Common myeloid progenitor, CD34-positive (primary cell): ENCODE measurements around the gene RAPGEFL1.

Source experiments
- CTCF ChIA-PET: fragments of 350-600 bp; sonication (Branson Sonifier 250); formaldehyde crosslinking; loops from one replicate; lab custom pipeline; 2021; ENCODE audit warnings: antibody characterized with exemption; lab: Charles Lee
- POLR2A ChIA-PET: fragments of 350-600 bp; sonication (Branson Sonifier 250); formaldehyde crosslinking; loops from one replicate; lab custom pipeline; 2021; ENCODE audit warnings: antibody characterized with exemption; lab: Charles Lee
- DNase-seq, 3 donors: peaks; one replicate each; pipeline versions ENCODE4 v3.0.0 to v3.0.0-alpha.2; 2013
- H3K27ac ChIP-seq, 2 experiments: 1 replicate in 1 of 2; 2 replicates in 1 of 2; pipeline ENCODE4 v1.7.0; 2013; ENCODE audit warnings: inconsistent platforms in 2 of 2, low read length in 2 of 2, mild to moderate bottlenecking in 2 of 2, low read depth in 1 of 2, moderate library complexity in 1 of 2; ENCODE audit not compliant: severe bottlenecking in 2 of 2, insufficient read depth in 1 of 2, poor library complexity in 1 of 2
- H3K27me3 ChIP-seq, 5 experiments: replicated peaks in 2 of 5; 1 replicate in 3 of 5; 2 replicates in 2 of 5; pipeline versions ENCODE4 v1.6.1 to v1.7.0; 2013; ENCODE audit warnings: low read length in 4 of 5, mild to moderate bottlenecking in 2 of 5, moderate library complexity in 2 of 5, inconsistent platforms in 1 of 5; ENCODE audit not compliant: insufficient read depth in 5 of 5, control insufficient read depth in 4 of 5
- H3K36me3 ChIP-seq, 4 experiments: 1 replicate in 2 of 4; 2 replicates in 2 of 4; pipeline versions ENCODE4 v1.6.1 to v1.7.0; 2013; ENCODE audit warnings: low read length in 3 of 4, control low read depth in 1 of 4, mild to moderate bottlenecking in 1 of 4; ENCODE audit not compliant: control insufficient read depth in 4 of 4, insufficient read depth in 4 of 4
- H3K4me1 ChIP-seq, 4 experiments: 1 replicate in 3 of 4; 2 replicates in 1 of 4; pipeline versions ENCODE4 v1.6.1 to v1.7.1; 2013; ENCODE audit warnings: low read length in 3 of 4, mild to moderate bottlenecking in 3 of 4, control low read depth in 1 of 4, inconsistent platforms in 1 of 4, moderate library complexity in 1 of 4; ENCODE audit not compliant: control insufficient read depth in 4 of 4, insufficient read depth in 4 of 4; ENCODE audit errors: control extremely low read depth in 1 of 4
- H3K4me3 ChIP-seq, 7 experiments: 1 replicate in 4 of 7; 2 replicates in 3 of 7; pipeline versions ENCODE4 v1.5.1 to v1.7.0; 2013; ENCODE audit warnings: mild to moderate bottlenecking in 7 of 7, low read length in 6 of 7, moderate library complexity in 6 of 7, inconsistent platforms in 2 of 7, low read depth in 2 of 7, control low read depth in 1 of 7; ENCODE audit not compliant: insufficient read depth in 4 of 7, control insufficient read depth in 1 of 7; ENCODE audit errors: extremely low read depth in 1 of 7
- H3K9me3 ChIP-seq, 5 experiments: 1 replicate in 4 of 5; 2 replicates in 1 of 5; pipeline versions ENCODE4 v1.6.1 to v1.7.1; 2013; ENCODE audit warnings: low read length in 4 of 5, mild to moderate bottlenecking in 2 of 5, inconsistent platforms in 1 of 5, low read depth in 1 of 5, moderate library complexity in 1 of 5; ENCODE audit not compliant: control insufficient read depth in 4 of 5, insufficient read depth in 2 of 5; ENCODE audit errors: control extremely low read depth in 1 of 5
- WGBS: methylation state at CpG from one replicate; pipeline ENCODE4 v1.1.5; 2013; ENCODE audit not compliant: insufficient coverage; 5-methylcytosine and 5-hydroxymethylcytosine counted together

RAPGEFL1 gene

DNA sequence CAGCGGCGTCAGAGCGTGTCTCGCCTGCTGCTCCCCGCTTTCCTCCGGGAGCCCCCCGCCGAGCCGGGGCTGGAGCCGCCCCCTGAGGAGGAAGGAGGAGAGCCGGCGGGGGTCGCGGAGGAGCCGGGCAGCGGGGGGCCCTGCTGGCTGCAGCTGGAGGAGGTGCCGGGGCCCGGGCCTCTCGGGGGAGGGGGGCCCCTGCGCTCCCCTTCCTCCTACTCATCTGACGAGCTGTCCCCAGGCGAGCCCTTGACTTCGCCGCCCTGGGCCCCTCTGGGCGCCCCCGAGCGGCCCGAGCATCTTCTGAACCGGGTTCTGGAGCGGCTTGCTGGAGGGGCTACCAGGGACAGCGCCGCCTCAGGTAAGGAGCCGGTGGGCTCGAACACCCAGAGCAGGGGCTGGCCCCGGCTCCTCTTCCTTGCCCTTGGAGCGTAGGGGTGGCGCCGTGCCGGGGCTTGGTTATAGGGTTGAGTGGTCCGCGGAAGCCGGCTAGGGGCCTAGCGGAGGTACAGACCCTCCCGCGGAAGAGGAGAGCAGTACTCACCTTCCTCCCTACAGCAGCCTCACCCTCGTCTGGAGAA lies 841 bp downstream of the RAPGEFL1 start:
- 16% methylated on average over 32 of the region's 46 CpGs for WGBS
- peak in 2 of 3 donors; percentile 35 to 36 for DNase-seq
- ChIA-PET POLR2A (interaction anchor here (0.7 to 1.2 kb wide), 3 partner anchors 12 to 30 kb away, joined by 3 to 4 read pairs (median 3); no protein-coding TSS in a partner anchor), CTCF (interaction anchor here (0.6 to 7.7 kb wide), 5 partner anchors 10 to 500 kb away, joined by 3 to 70 read pairs (median 5); partner anchors contain the start of gene CASC3)
- Histone ChIP-seq H3K4me1 (peaks cover 0 to 16% (median 11%) of the 10 kb centered on the region in 4 experiments), H3K36me3 (peaks cover 5 to 14% (median 9%) of the 10 kb centered on the region in 4 experiments), H3K27ac (no peak overlapping the region), H3K27me3 (peaks cover 0 to 8% (median 0%) of the 10 kb centered on the region in 5 experiments), H3K9me3 (no peaks in the 10 kb centered on the region), H3K4me3 (peak overlapping the region in 4 of 7 experiments; percentile 21 to 75 (median 48))

DNA sequence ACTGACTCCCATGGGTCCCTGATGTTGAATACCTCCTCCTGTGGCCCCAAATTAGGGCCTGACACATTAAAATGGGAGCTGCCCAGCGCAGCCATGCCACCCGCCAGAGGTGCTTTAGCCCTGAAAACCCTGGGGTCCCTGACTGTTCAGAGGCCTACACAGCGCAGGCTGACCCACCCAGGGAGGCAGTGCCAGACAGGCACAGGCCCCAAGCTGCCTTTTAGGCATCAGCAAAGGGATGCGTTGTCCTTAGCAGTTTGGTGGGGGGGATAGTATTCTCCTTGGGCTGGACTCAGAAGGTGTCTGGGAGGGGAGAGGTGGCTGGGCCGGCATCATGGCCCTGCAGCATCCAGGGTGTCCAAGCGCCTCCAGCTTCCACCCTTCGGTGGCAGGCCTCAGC lies 1.4 kb downstream of the RAPGEFL1 start:
- H3K27me3 ChIP-seq = peaks cover 0 to 8% (median 0%) of the 10 kb centered on the region in 5 experiments
- CTCF ChIA-PET = interaction anchor here (0.6 to 7.7 kb wide), 7 partner anchors 10 to 501 kb away, joined by 3 to 70 read pairs (median 3); partner anchors contain the start of gene CASC3
- DNase-seq = no peak
- POLR2A ChIA-PET = interaction anchor here (0.7 to 1.2 kb wide), 2 partner anchors 13 to 30 kb away, joined by 3 to 4 read pairs; no protein-coding TSS in a partner anchor
- H3K4me1 ChIP-seq = peaks cover 0 to 16% (median 11%) of the 10 kb centered on the region in 4 experiments
- H3K9me3 ChIP-seq = no peaks in the 10 kb centered on the region
- peaks cover 2 to 10% (median 6%) of the 10 kb centered on the region in 4 experiments for H3K36me3 ChIP-seq
- H3K27ac ChIP-seq = no peak overlapping the region
- 100% methylated on average over 6 of the region's 7 CpGs for WGBS
- peak overlapping the region in 1 of 7 experiments; percentile 75 for H3K4me3 ChIP-seq

DNA sequence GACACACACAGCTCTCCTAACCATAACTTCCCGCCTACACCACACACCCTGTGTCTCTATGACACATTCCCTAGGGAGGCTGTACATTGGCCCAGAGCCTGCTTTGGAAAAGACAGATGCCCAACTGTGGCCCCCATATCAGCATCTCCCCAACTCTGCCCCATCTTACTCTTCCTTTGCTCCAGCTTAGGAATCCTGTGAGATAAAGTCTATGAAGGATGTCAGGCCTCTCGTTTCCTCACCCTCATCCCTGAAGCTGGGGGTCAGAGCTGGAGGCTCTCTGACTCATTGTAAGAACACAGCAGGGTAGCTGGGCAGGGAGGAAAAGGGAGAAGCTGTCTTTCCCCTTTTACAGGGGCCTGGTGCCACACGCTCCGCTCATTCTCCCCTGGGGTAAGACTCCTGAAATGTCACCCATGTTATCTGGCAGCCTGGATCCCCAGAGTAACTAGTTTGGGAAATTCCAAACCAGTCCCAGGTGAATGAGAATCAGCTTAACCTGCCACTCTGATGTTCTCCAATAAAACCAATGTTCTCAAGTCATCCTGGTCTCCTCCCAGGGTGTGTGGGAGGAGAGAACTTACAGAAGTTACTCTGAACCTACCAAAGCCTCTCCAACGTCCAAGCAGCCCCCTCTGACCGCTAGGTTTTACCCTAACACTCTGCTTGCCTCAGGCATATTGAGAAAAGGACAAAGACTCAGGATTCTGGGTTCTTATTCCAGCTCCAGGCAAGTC lies 2.8 kb downstream of the RAPGEFL1 start:
- Histone ChIP-seq H3K4me3 (no peak overlapping the region), H3K9me3 (no peaks in the 10 kb centered on the region), H3K27me3 (peaks cover 0 to 8% (median 0%) of the 10 kb centered on the region in 5 experiments), H3K27ac (no peak overlapping the region), H3K4me1 (peaks cover 0 to 16% (median 11%) of the 10 kb centered on the region in 4 experiments), H3K36me3 (peaks cover 0 to 6% (median 5%) of the 10 kb centered on the region in 4 experiments)
- POLR2A ChIA-PET = interaction anchor here (0.6 kb wide), 1 partner anchor 37 kb away, joined by 4 read pairs; no protein-coding TSS in a partner anchor
- WGBS = 97% methylated on average over 4 of the region's 6 CpGs
- DNase-seq = no peak
- CTCF ChIA-PET = interaction anchor here (1.4 to 7.7 kb wide), 3 partner anchors 12 to 39 kb away, joined by 3 to 70 read pairs (median 3); partner anchors contain the start of gene CASC3

DNA sequence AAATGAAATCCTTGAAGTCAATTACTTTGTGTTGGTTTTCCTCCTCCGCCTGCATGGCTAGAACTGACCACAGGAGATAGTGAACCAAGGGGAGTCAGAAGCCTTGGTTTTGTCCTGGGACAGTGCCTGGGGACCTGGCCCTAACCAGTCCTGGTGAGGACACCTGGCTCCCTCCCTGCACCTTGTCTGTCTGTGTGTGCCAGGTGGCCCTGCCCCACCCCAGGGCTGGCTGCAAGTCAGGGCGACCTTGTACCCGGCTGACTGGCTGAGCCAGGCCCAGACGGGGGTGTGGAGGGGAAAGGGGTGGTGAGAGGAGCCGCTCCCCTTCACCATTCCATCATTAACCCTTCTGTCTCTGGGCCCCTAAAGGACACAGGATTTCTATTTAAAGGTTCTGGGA lies 3.4 kb downstream of the RAPGEFL1 start:
- Histone ChIP-seq H3K36me3 (peaks cover 0 to 6% (median 4%) of the 10 kb centered on the region in 4 experiments), H3K9me3 (no peaks in the 10 kb centered on the region), H3K27ac (no peak overlapping the region), H3K4me3 (no peak overlapping the region), H3K4me1 (peaks cover 0 to 16% (median 11%) of the 10 kb centered on the region in 4 experiments), H3K27me3 (peaks cover 0 to 8% (median 0%) of the 10 kb centered on the region in 5 experiments)
- WGBS = 100% methylated on average over 1 of the region's 5 CpGs
- ChIA-PET CTCF (interaction anchor here (7.7 kb wide), 1 partner anchor 11 kb away, joined by 70 read pairs; no protein-coding TSS in a partner anchor), POLR2A (no interaction called here)
- no peak for DNase-seq

DNA sequence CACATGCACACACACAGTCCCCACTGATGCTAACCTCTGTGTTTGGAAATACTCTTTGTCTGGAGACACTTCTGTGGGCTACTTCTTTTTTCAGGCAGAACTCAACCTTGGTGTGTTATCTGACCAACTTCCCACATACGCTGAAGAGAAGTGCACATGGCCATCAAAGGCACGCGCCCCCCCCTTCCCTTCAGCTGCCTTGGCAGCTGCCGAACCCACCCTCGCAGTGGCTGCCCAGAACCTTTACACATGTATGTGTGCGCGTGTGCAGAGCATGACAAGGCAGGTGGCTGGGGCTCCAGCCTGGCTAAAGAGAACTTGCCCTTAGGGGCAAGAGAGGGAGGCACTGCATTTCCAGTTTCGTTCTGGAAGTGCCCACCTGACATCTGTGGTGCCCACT lies 3.9 kb downstream of the RAPGEFL1 start:
- Histone ChIP-seq H3K36me3 (peaks cover 0 to 2% (median 1%) of the 10 kb centered on the region in 4 experiments), H3K4me1 (peaks cover 0 to 16% (median 11%) of the 10 kb centered on the region in 4 experiments), H3K27ac (no peak overlapping the region), H3K9me3 (no peaks in the 10 kb centered on the region), H3K27me3 (peaks cover 0 to 8% (median 0%) of the 10 kb centered on the region in 5 experiments), H3K4me3 (no peak overlapping the region)
- no peak for DNase-seq
- 90% methylated on average over 7 of the region's 8 CpGs for WGBS
- ChIA-PET CTCF (interaction anchor here (7.7 kb wide), 1 partner anchor 10 kb away, joined by 70 read pairs; no protein-coding TSS in a partner anchor), POLR2A (no interaction called here)

DNA sequence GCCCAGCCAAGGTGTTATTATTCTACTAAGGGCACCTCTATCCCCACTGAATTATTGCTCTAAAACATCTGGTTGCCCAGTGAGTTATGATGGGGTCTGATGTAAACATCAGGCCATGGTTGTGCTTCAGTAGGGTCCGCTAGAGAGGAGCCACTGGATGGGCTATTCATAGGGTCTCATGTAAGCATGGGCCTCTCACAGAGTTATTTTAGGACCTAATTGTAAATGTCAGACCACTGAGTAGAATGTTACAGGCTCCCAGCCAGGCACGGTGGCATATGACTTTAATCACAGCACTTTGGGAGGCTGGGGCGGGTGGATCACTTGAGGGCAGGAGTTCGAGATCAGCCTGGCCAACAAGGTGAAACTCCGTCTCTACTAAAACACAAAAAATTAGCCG lies 5.3 kb downstream of the RAPGEFL1 start:
- no peak overlapping the region for H3K27ac ChIP-seq
- 93% methylated on average over 2 of the region's 6 CpGs for WGBS
- no peak overlapping the region for H3K4me3 ChIP-seq
- no peak for DNase-seq
- peaks cover 0 to 8% (median 0%) of the 10 kb centered on the region in 5 experiments for H3K27me3 ChIP-seq
- ChIA-PET POLR2A (interaction anchor here (0.7 kb wide), 1 partner anchor 720 kb away, joined by 12 read pairs; no protein-coding TSS in a partner anchor), CTCF (interaction anchor here (1.3 to 7.7 kb wide), 2 partner anchors 9 to 15 kb away, joined by 3 to 70 read pairs; no protein-coding TSS in a partner anchor)
- peaks cover 0 to 8% (median 4%) of the 10 kb centered on the region in 4 experiments for H3K4me1 ChIP-seq
- H3K9me3 ChIP-seq = no peaks in the 10 kb centered on the region
- no peaks in the 10 kb centered on the region for H3K36me3 ChIP-seq
